SK-N-MC (cell line): ENCODE data around the gene TMEM167A.

Experiments
- EZH2 ChIP-seq: fragments of 200-600 bp; sonication (generic); IDR thresholded peaks from one replicate; pipeline ENCODE4 v1.6.1; 2017; ENCODE audit warnings: antibody characterized with exemption
- POLR2AphosphoS5 ChIP-seq: IDR thresholded peaks from 2 replicates; pipeline ENCODE4 v1.6.1; 2012; ENCODE audit warnings: mild to moderate bottlenecking, low read depth, low read length, borderline replicate concordance

DNA sequence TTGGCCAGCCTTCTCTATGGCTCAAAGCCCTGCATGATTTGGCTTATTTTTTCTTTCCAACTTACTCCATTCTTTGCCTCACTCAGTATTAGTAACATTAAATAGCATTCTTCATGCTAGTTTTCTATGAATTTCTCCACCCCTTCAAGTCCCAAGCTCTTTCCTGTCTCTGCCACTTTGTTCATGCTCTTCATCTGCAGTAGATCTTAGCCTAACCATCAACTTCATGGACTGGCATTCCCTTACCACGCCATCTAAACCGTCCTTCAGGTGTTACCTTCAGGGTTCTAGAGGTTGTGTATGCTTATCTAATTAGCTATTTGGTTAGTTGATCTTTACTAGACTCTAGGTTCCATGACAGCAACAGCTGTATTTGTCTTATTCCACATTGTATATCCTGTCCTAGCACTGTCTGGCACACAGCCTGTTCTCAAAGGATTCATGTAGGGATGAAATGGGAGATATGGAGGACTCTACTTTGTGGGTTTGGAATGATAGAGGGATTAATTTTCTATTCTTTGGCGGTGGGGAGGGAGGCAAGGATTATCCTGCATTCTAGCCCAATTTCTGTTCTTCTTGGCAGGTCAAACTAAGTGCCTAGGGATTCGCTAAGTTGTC lies 26.4 kb downstream of the TMEM167A start:
- TF ChIP-seq EZH2 (no peak), POLR2AphosphoS5 (no peak)
